GM12864 (cell line): ENCODE measurements around the gene TMEM132D.
"Not testable (repeated sequence)": the region's sequence is repeated elsewhere in the genome, so short reads cannot be mapped to it uniquely, and the experiment has no call there.

Source experiments
- DNase-seq: peaks from one replicate; pipeline ENCODE4 v3.0.0-alpha.2; 2011; ENCODE audit warnings: low read depth
- H3K4me3 ChIP-seq: 2 replicates; pipeline ENCODE4 v1.5.1; 2011; ENCODE audit warnings: mild to moderate bottlenecking, low read depth, low read length, control low read depth
- TF ChIP-seq, protein P1 (sequence below): IDR thresholded peaks from 2 replicates; pipeline ENCODE4 v1.5.1; 2011; ENCODE audit warnings: low read depth, mild to moderate bottlenecking, moderate library complexity, low read length, control low read depth, inconsistent platforms; ENCODE audit errors: missing control alignments

TMEM132D gene

GRCh38 chr12:129552996-129553750, 350.7 kb downstream of the TMEM132D start:
- no peak for DNase-seq
- TF ChIP-seq, protein P1, sequence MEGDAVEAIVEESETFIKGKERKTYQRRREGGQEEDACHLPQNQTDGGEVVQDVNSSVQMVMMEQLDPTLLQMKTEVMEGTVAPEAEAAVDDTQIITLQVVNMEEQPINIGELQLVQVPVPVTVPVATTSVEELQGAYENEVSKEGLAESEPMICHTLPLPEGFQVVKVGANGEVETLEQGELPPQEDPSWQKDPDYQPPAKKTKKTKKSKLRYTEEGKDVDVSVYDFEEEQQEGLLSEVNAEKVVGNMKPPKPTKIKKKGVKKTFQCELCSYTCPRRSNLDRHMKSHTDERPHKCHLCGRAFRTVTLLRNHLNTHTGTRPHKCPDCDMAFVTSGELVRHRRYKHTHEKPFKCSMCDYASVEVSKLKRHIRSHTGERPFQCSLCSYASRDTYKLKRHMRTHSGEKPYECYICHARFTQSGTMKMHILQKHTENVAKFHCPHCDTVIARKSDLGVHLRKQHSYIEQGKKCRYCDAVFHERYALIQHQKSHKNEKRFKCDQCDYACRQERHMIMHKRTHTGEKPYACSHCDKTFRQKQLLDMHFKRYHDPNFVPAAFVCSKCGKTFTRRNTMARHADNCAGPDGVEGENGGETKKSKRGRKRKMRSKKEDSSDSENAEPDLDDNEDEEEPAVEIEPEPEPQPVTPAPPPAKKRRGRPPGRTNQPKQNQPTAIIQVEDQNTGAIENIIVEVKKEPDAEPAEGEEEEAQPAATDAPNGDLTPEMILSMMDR = no peak
- H3K4me3 ChIP-seq = no peak overlapping the region

DNA sequence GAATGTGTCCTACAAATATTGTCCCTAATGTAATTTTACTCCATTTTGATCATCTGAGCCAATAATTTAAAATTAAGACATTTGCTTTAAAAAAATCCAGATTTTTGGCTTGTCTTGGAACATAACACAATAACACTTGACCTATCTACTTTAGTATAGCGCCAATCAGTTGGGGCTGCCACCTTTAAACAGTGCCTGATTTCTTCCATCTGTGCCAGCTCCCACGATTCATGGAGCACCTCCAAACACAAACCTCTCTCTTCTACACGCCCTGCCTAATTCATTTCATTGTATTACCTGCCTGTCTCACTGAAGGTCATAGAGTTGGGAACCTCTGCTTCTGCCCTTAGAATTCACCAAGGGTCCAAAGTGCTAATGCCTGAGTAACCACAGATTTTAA, 352.4 kb downstream of the TMEM132D start:
- no peak for DNase-seq
- TF ChIP-seq, protein P1 = no peak
- H3K4me3 ChIP-seq = no peak overlapping the region

GRCh38 chr12:129550353-129550752, 353.5 kb downstream of the TMEM132D start:
- H3K4me3 ChIP-seq = no peak overlapping the region
- TF ChIP-seq, protein P1 = no peak
- DNase-seq = no peak

DNA sequence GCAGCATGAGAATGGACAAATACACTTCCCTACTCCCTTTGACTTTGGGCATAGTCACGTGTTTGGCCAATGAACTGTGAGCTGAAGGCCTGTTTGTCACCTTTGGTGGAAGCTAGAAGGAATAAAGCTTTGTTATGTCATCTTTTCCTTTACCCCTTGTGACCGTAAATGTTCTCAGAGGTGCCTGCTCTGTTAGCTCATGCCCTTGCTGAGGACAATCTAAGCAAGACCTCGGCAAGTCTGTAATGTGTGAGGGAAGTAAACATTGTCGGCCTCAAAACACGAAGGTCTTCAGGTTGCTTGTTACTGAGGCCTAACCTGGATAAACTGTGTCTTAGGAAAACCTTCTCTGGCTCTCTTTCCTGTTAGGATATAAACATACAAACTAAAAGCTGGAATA, 354.2 kb downstream of the TMEM132D start:
- TF ChIP-seq, protein P1 = no peak
- DNase-seq = no peak
- H3K4me3 ChIP-seq = no peak overlapping the region

- not testable (repeated sequence) for H3K4me3 ChIP-seq, DNase-seq
Measured at GRCh38 chr12:129549020-129549419, 354.8 kb downstream of the TMEM132D start.

- DNase-seq = no peak
- TF ChIP-seq, protein P1 = no peak
- H3K4me3 ChIP-seq = no peak overlapping the region
Measured at GRCh38 chr12:129544716-129545115, 359.1 kb downstream of the TMEM132D start.

DNA sequence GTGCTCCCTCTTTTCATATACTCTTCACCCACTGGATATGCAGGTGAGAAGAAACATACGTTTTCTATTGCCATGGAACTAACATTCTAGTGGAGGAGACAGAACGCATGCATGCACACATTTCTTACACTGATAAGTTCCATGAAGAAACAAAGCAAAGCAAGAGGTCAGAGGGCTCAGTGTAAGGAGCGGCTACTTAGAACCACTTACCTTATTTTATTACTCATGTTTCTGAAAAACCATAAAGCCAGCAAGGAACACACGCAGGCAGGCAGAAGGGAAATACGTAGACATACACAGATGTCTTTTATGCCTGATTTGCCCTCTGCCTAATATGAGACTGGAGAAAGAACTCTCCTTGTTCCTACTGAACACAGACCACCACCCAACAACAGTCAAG, 362.9 kb downstream of the TMEM132D start:
- H3K4me3 ChIP-seq = no peak overlapping the region
- no peak for DNase-seq
- TF ChIP-seq, protein P1 = no peak

- TF ChIP-seq, protein P1 = no peak
- H3K4me3 ChIP-seq = no peak overlapping the region
- DNase-seq = no peak
Measured at GRCh38 chr12:129540249-129540648, 363.6 kb downstream of the TMEM132D start.

DNA sequence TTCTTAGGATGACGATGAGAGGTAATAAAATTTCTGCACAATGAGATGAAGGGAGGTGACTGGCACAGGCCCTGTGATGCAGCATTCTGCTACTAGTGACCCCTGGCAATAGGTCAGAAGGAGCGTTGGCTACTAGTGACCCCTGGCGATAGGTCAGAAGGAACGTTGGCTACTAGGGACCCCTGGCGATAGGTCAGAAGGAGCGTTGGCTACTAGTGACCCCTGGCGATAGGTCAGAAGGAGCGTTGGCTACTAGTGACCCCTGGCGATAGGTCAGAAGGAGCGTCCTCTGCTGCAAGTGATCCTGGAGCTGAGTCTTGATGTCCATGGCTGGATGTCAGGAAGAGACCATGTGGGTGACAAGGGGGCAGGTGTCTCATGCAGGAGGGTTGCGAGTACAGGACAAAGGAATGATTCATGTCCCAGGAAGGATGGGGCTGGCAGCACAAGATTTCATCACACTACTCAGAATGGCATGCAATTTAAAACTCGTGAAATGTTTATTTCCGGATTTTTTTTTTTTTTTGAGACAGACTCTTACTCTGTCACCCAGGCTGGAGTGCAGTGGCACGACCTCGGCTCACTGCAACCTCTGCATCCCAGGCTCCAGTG, 365.0 kb downstream of the TMEM132D start:
- not testable (repeated sequence) for H3K4me3 ChIP-seq, DNase-seq
